A549 (cell line): ENCODE results near the gene SEMA7A. TPM values are rescaled to one million over a fixed set of nuclear protein-coding genes. Genes with fewer than 3 reads are reported as not detected.

ENCODE experiments used
- ATAC-seq, 2 experiments: fragments of 200-7000 bp in 1 of 2; fragments of >200 bp in 1 of 2; cut with Nextera tagmentation in 1 of 2; cut with Tn5 transposase in 1 of 2; 3 replicates each; pipeline versions ENCODE4 v1.8.0 to v1.9.1; 2018 to 2020; ENCODE audit warnings: mild to moderate bottlenecking in 1 of 2, moderate library complexity in 1 of 2
- CTCF ChIA-PET: fragments of 300-600 bp; sonication (Branson Sonifier 250); formaldehyde crosslinking; extraction: SDS; loops from one replicate; lab custom pipeline; 2021; ENCODE audit warnings: antibody characterized with exemption, inconsistent platforms; lab: Yijun Ruan, JAX
- POLR2A ChIA-PET: fragments of 350-600 bp; formaldehyde crosslinking; extraction: SDS; loops from one replicate; lab custom pipeline; 2021; ENCODE audit warnings: antibody characterized with exemption, inconsistent platforms; lab: Yijun Ruan, JAX
- DNase-seq, 2 experiments: peaks; one replicate each; pipeline versions ENCODE4 v3.0.0 to v3.0.0-alpha.2; 2011 to 2016; ENCODE audit warnings: low read depth in 1 of 2, low spot score in 1 of 2
- FAIRE-seq: peaks from 2 replicates; lab custom pipeline; 2011; peaks lifted over from hg19 to GRCh38; lab: Jason Lieb, UNC
- H3K27ac ChIP-seq, 2 experiments: fragments of >200 bp; sonication (Bioruptor Twin); formaldehyde crosslinking; 3 replicates each; pipeline ENCODE4 v1.5.1; 2016 to 2017
- H3K4me1 ChIP-seq: fragments of >200 bp; sonication (Bioruptor Twin); formaldehyde crosslinking; 3 replicates; pipeline ENCODE4 v1.6.1; 2016
- H3K4me2 ChIP-seq: fragments of >200 bp; sonication (Bioruptor Twin); formaldehyde crosslinking; 3 replicates; pipeline ENCODE4 v1.6.1; 2016
- H3K4me3 ChIP-seq: fragments of >200 bp; sonication (Bioruptor Twin); formaldehyde crosslinking; 3 replicates; pipeline ENCODE4 v1.5.1; 2016
- H3K9me3 ChIP-seq: fragments of >200 bp; sonication (Bioruptor Twin); formaldehyde crosslinking; 3 replicates; pipeline ENCODE4 v1.6.1; 2016
- BHLHE40 ChIP-seq: IDR thresholded peaks from 2 replicates; pipeline ENCODE4 v1.6.1; 2012; ENCODE audit warnings: low read depth, low read length, inconsistent platforms
- CBX2 ChIP-seq: fragments of 200-600 bp; sonication (generic); IDR thresholded peaks from 2 replicates; pipeline ENCODE4 v1.6.1; 2016; ENCODE audit warnings: low read depth, mild to moderate bottlenecking, borderline replicate concordance
- CBX8 ChIP-seq: fragments of 200-600 bp; sonication (generic); IDR thresholded peaks from 2 replicates; pipeline ENCODE4 v1.6.1; 2016
- EHF ChIP-seq: fragments of 250-450 bp; sonication (Bioruptor Pico); IDR thresholded peaks from 2 replicates; pipeline ENCODE4 v1.5.0; 2020; ENCODE audit warnings: mild to moderate bottlenecking
- EHMT2 ChIP-seq: fragments of 200-600 bp; sonication (generic); IDR thresholded peaks from 2 replicates; pipeline ENCODE4 v1.6.1; 2016; ENCODE audit warnings: antibody characterized with exemption, low read depth, mild to moderate bottlenecking, moderate library complexity
- ELK1 ChIP-seq: fragments of 150-350 bp; IDR thresholded peaks from 2 replicates; pipeline ENCODE4 v1.6.1; 2014; ENCODE audit warnings: low read depth, mild to moderate bottlenecking, low read length
- GATA3 ChIP-seq: IDR thresholded peaks from 2 replicates; pipeline ENCODE4 v1.6.1; 2012; ENCODE audit warnings: borderline replicate concordance
- HDAC2 ChIP-seq: fragments of 200-600 bp; sonication (generic); IDR thresholded peaks from 2 replicates; pipeline ENCODE4 v1.6.1; 2016
- HMGXB4 ChIP-seq: fragments of 250-450 bp; sonication (Bioruptor Pico); IDR thresholded peaks from 2 replicates; pipeline ENCODE4 v1.5.0; 2021; ENCODE audit warnings: mild to moderate bottlenecking, moderate library complexity, borderline replicate concordance
- HOXA7 ChIP-seq: fragments of 250-450 bp; sonication (Bioruptor Pico); IDR thresholded peaks from 2 replicates; pipeline ENCODE4 v1.5.0; 2020; ENCODE audit warnings: mild to moderate bottlenecking, moderate library complexity
- HOXB13 ChIP-seq: fragments of 250-450 bp; sonication (Bioruptor Pico); IDR thresholded peaks from 2 replicates; pipeline ENCODE4 v1.5.0; 2020; ENCODE audit warnings: low read depth, mild to moderate bottlenecking, moderate library complexity
- JUNB ChIP-seq: fragments of >200 bp; sonication (Bioruptor Twin); formaldehyde crosslinking; IDR thresholded peaks from 2 replicates; pipeline ENCODE4 v1.6.1; 2016
- MAZ ChIP-seq: fragments of 150-350 bp; IDR thresholded peaks from 2 replicates; pipeline ENCODE4 v1.6.1; 2014; ENCODE audit warnings: antibody characterized with exemption, low read depth, low read length, borderline replicate concordance
- MYC ChIP-seq: IDR thresholded peaks from 2 replicates; pipeline ENCODE4 v1.6.1; 2012; ENCODE audit warnings: mild to moderate bottlenecking, inconsistent platforms, low read length, improper control_type of control experiment, borderline replicate concordance
- PBX3 ChIP-seq: IDR thresholded peaks from 2 replicates; pipeline ENCODE4 v1.6.1; 2012
- PHF8 ChIP-seq: fragments of 200-600 bp; sonication (generic); IDR thresholded peaks from 2 replicates; pipeline ENCODE4 v1.6.1; 2016; ENCODE audit warnings: low read depth, mild to moderate bottlenecking, antibody characterized with exemption, moderate library complexity, borderline replicate concordance
- SMC3 ChIP-seq: fragments of >200 bp; sonication (Bioruptor Twin); formaldehyde crosslinking; IDR thresholded peaks from 3 replicates; pipeline ENCODE4 v1.6.1; 2018; ENCODE audit warnings: inconsistent platforms
- TP53 ChIP-seq: fragments of 250-450 bp; sonication (Bioruptor Pico); IDR thresholded peaks from 2 replicates; pipeline ENCODE4 v1.5.0; 2021; ENCODE audit warnings: mild to moderate bottlenecking, moderate library complexity
- USF2 ChIP-seq: fragments of 450-650 bp; IDR thresholded peaks from 2 replicates; pipeline ENCODE4 v1.6.1; 2014; ENCODE audit warnings: antibody characterized with exemption
- WGBS: methylation state at CpG from one replicate; pipeline ENCODE4 v1.1.6; 2017; ENCODE audit errors: missing lambda C conversion rate; 5-methylcytosine and 5-hydroxymethylcytosine counted together
- polyA plus RNA-seq, 4 experiments: library from polyadenylated mRNA; depleted of rRNA in 3 of 4; stranded (reverse); fragments of >200 nt; fragmentation: RNase III in 1 of 4; extraction: RNeasy Plus Mini Kit Qiagen cat#74134 plus additional on column Dnase treatment in 1 of 4; gene quantifications; 2 replicates in 3 of 4; 3 replicates in 1 of 4; pipeline ENCODE4 v1.2.3, GENCODE V29; 2011 to 2017

SEMA7A gene
- polyA plus RNA-seq, 2 of the 4 experiments (the other 2 are of a cell fraction): 0.44 to 1.2 TPM

- 82% methylated on average over 9 of the region's 20 CpGs for WGBS
- no peak for TF ChIP-seq MAZ
- no peak for TF ChIP-seq TP53 (CRISPR knock-in tag)
- no peak for TF ChIP-seq PBX3
- TF ChIP-seq HMGXB4 (CRISPR knock-in tag): no peak
- no peak for TF ChIP-seq HOXB13
- TF ChIP-seq EHF (CRISPR knock-in tag): no peak
- no peak for TF ChIP-seq GATA3
- no peak for TF ChIP-seq HOXA7 (CRISPR knock-in tag)
- TF ChIP-seq JUNB: no peak
- TF ChIP-seq EHMT2: no peak
- no peak for TF ChIP-seq CBX2
- TF ChIP-seq BHLHE40: no peak
- no peak for TF ChIP-seq CBX8
- Histone ChIP-seq H3K4me3 (no peak overlapping the region), H3K27ac (no peak overlapping the region), H3K4me1 (peaks cover 7% of the 10 kb centered on the region; the same call in 2 of the 3 replicates), H3K9me3 (no peaks in the 10 kb centered on the region), H3K4me2 (no peak overlapping the region)
- no peak for FAIRE-seq
- DNase-seq: no peak
- ChIA-PET CTCF (interaction anchor here (2.5 to 23.0 kb wide), 2 partner anchors 15 to 45 kb away, joined by 8 to 681 read pairs; partner anchors contain the start of gene SEMA7A), POLR2A (no interaction called here)
- no peak for ATAC-seq
Observed at GRCh38 chr15:74389241-74390048, 44.3 kb downstream of the SEMA7A start.

- no peak for DNase-seq
- ATAC-seq: no peak
- ChIA-PET CTCF (interaction anchor here (2.5 to 23.0 kb wide), 2 partner anchors 14 to 46 kb away, joined by 8 to 681 read pairs; partner anchors contain the start of gene SEMA7A), POLR2A (no interaction called here)
- Histone ChIP-seq H3K9me3 (no peaks in the 10 kb centered on the region), H3K4me1 (peaks cover 13% of the 10 kb centered on the region), H3K27ac (no peak overlapping the region), H3K4me3 (no peak overlapping the region), H3K4me2 (no peak overlapping the region)
- WGBS: 74% methylated on average over 6 of the region's 10 CpGs
- TF ChIP-seq JUNB: no peak
- no peak for TF ChIP-seq HMGXB4 (CRISPR knock-in tag)
- TF ChIP-seq CBX2: no peak
- no peak for TF ChIP-seq PHF8
- TF ChIP-seq HOXB13: no peak
- no peak for TF ChIP-seq MYC
- TF ChIP-seq TP53 (CRISPR knock-in tag): no peak
- TF ChIP-seq USF2: no peak
- TF ChIP-seq ELK1: no peak
- no peak for TF ChIP-seq SMC3
- no peak for TF ChIP-seq HDAC2
- no peak for FAIRE-seq
Observed at GRCh38 chr15:74388363-74388951, 45.3 kb downstream of the SEMA7A start.
